Testis (tissue), 2 donors: ENCODE results near the gene MRGPRG.

Experiments
- POLR2A ChIP-seq: fragments of 450-650 bp; IDR thresholded peaks from one replicate; pipeline ENCODE4 v1.6.1; 2017; ENCODE audit warnings: antibody characterized with exemption, mild to moderate bottlenecking, moderate library complexity
- TF ChIP-seq, protein P1 (sequence below), 3 experiments: fragments of 450-650 bp in 2 of 3; fragments of 200-600 bp in 1 of 3; sonication (generic) in 1 of 3; IDR thresholded peaks; one replicate each; pipeline ENCODE4 v1.5.1; 2016 to 2019; ENCODE audit warnings: antibody characterized with exemption in 3 of 3, mild to moderate bottlenecking in 2 of 3, moderate library complexity in 1 of 3

DNA sequence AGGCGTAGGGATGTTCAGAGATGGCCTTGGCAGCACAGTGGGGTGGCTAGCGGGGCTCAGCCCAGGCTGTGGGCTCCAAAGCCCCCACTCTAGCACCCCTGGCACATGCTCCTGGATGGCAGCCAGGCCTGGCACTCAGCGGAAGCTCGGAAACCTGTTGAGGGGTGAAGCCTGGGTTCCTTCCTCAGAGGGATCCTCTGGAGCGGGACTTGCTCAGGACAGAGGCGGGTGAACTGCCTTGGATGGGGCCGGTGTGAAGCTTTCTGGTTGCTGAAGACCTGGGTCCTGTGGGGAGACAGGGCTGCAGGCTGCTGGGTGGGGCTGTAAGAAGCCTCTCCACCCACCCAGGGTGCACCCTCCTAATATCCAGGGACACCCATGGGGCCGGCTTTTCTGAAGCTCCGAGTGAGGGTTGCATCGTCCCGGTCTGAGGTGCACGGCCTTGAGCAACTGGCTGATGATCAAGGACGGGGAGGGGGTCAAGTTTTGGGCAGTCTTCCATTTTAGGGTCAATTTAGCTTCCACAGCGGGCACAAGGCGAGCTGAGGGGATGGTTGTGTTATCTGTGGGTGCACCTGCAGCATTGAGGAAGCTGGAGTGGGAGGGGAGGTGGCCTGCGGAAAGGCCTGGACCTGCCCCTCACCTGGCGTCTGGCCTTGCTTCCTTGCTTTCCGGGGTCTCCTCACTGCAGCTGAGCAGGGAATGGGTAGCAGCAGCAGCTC lies 8.4 kb upstream of the MRGPRG start:
- TF ChIP-seq, protein P1, sequence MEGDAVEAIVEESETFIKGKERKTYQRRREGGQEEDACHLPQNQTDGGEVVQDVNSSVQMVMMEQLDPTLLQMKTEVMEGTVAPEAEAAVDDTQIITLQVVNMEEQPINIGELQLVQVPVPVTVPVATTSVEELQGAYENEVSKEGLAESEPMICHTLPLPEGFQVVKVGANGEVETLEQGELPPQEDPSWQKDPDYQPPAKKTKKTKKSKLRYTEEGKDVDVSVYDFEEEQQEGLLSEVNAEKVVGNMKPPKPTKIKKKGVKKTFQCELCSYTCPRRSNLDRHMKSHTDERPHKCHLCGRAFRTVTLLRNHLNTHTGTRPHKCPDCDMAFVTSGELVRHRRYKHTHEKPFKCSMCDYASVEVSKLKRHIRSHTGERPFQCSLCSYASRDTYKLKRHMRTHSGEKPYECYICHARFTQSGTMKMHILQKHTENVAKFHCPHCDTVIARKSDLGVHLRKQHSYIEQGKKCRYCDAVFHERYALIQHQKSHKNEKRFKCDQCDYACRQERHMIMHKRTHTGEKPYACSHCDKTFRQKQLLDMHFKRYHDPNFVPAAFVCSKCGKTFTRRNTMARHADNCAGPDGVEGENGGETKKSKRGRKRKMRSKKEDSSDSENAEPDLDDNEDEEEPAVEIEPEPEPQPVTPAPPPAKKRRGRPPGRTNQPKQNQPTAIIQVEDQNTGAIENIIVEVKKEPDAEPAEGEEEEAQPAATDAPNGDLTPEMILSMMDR (IDR thresholded peaks at IDR 0.05): no peak
- TF ChIP-seq POLR2A: no peak
